Measurements from ENCODE around the gene WASF3.

DNA sequence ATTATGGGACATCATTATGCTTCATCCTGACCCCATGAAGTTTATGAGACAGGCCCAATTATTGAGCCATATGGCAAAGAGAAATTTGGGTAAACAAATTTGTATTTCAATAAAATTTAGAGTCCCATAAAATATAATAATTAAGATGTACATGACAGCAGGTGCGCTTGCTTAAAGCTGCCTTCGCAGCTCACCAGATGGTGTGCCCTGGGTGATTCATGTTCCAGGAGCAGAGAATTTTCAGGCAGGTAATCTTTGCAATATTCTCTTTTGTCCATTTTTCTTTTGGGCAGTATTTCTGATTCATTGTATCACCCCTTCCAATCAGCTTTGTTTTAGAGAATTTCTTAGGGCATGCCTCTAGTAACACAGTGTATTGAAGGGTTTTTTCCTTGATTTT, 39.5 kb upstream of the WASF3 start:
- TF ChIP-seq, protein P1, sequence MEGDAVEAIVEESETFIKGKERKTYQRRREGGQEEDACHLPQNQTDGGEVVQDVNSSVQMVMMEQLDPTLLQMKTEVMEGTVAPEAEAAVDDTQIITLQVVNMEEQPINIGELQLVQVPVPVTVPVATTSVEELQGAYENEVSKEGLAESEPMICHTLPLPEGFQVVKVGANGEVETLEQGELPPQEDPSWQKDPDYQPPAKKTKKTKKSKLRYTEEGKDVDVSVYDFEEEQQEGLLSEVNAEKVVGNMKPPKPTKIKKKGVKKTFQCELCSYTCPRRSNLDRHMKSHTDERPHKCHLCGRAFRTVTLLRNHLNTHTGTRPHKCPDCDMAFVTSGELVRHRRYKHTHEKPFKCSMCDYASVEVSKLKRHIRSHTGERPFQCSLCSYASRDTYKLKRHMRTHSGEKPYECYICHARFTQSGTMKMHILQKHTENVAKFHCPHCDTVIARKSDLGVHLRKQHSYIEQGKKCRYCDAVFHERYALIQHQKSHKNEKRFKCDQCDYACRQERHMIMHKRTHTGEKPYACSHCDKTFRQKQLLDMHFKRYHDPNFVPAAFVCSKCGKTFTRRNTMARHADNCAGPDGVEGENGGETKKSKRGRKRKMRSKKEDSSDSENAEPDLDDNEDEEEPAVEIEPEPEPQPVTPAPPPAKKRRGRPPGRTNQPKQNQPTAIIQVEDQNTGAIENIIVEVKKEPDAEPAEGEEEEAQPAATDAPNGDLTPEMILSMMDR (IDR thresholded peaks at IDR 0.05; ENCODE audit: insufficient read depth, low read depth, low read length), result no peak
- TF ChIP-seq EZH2 (IDR thresholded peaks at IDR 0.05; ENCODE audit: insufficient read depth, low read length), result no peak
